Right ventricle myocardium inferior (tissue), 1 donor: ENCODE data around the gene TBC1D16. TPM values are rescaled to one million over a fixed set of nuclear protein-coding genes. Genes with fewer than 3 reads are reported as not detected.

Experiments used
- ATAC-seq: fragments of 200-7000 bp; cut with Tn5 transposase; one replicate; pipeline ENCODE4 v1.9.1; 2020; ENCODE audit warnings: mild to moderate bottlenecking, moderate library complexity
- DNase-seq: peaks from one replicate; pipeline ENCODE4 v3.0.0; 2021; ENCODE audit errors: missing footprints
- intact Hi-C: fragments of 100-400 bp; cut with DNase I; formaldehyde crosslinking; loops from one replicate; pipeline ENCODE4 v1.11.0; 2022
- long read RNA-seq: library from polyadenylated mRNA; unstranded; transcript quantifications from one replicate; pipeline ENCODE4 v2.0.0, GENCODE V29; 2021
- total RNA-seq: library from RNA; stranded (reverse); fragmentation: NEBNext Ultra II Directional; extraction: Animal tissue kit (Norgen Biotek cat#: 25700); gene quantifications from one replicate; pipeline ENCODE4 v1.2.1, GENCODE V29; 2021
- donor health status: DM: no; HTN: yes; CAD: no; lungs with severe emphysema.

Gene TBC1D16, protein sequence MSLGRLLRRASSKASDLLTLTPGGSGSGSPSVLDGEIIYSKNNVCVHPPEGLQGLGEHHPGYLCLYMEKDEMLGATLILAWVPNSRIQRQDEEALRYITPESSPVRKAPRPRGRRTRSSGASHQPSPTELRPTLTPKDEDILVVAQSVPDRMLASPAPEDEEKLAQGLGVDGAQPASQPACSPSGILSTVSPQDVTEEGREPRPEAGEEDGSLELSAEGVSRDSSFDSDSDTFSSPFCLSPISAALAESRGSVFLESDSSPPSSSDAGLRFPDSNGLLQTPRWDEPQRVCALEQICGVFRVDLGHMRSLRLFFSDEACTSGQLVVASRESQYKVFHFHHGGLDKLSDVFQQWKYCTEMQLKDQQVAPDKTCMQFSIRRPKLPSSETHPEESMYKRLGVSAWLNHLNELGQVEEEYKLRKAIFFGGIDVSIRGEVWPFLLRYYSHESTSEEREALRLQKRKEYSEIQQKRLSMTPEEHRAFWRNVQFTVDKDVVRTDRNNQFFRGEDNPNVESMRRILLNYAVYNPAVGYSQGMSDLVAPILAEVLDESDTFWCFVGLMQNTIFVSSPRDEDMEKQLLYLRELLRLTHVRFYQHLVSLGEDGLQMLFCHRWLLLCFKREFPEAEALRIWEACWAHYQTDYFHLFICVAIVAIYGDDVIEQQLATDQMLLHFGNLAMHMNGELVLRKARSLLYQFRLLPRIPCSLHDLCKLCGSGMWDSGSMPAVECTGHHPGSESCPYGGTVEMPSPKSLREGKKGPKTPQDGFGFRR
- 16.3 TPM for total RNA-seq
- long read RNA-seq, full-length matches to known transcripts: 2 of 9 reads
- long read RNA-seq, partial matches to known transcripts: 2 of 9 reads
- long read RNA-seq, other reads (novel, unspliced or antisense): 5 of 9 reads

DNA sequence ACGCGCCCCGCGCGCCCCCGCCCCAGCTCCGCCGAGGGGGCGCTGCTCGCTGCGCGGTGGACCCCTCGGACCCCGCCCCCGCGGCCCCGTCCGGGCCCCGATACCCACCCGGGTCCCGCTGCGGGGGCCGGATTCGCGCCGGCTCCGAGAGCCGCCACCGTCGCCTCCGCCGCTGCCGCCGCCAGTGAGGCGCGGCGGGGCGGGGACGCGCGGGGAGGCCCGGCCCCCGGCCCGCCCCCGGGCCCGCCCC, at the start of gene TBC1D16:
Gene TBC1D16, minus strand, starts transcription at position 186 of the 250 bp plus-strand sequence. CDS start 22,325 bp downstream, outside the sequence.
- ATAC-seq: no peak
- intact Hi-C loops: loop anchor here (2.0 kb wide), 1 partner anchor 27 kb away; no protein-coding TSS in a partner anchor
- no peak for DNase-seq

DNA sequence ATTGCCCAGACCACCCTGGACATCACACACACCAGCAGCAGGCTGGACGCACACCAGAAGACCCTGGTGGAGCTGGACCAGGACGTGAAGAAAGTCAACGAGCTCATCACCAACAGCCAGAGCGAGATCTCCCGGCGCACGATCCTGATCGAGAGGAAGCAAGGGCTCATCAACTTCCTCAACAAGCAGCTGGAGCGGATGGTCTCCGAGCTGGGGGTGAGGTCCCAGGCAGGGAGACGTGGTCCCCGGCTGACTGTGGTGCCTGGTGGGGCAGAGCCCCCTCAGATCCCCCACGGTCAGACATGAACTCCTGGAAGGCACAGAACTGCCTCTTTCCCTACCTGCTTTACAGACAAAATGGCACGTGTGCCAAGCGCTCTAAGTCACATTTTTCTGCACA, 49.1 kb upstream of the TBC1D16 start:
- intact Hi-C loops: loop anchor here (5.0 kb wide), 1 partner anchor 77 kb away; no protein-coding TSS in a partner anchor
- ATAC-seq (no peak), DNase-seq (no peak)

DNA sequence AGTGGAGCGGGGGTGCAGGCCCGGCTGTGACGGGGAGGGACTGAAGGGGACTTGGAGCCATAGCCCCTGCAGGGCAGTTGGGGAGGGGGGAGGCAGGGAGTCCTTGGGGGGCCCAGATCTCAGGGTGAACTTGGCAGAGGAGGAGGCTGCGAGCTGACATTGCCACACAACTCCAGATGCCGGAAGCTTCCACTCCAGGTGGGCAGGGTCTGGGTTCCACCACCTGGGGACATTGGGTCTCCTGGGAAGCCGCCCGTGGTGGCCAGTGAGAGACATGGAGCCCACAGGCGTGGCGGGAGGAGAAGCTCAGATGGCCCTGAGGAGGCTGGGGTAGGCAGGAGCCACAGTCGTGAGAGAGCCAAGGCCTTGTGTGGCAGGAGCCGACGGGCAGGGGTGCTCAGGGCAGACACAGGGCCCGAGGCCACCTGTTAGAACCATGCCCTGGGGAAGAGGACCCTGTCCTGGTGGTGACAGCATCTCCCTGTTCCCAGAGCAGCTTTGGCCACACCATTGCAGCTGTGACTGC, 47.5 kb upstream of the TBC1D16 start:
- intact Hi-C loops: loop anchor here (5.0 kb wide), 1 partner anchor 76 kb away; no protein-coding TSS in a partner anchor
- ATAC-seq (peak; percentile 21), DNase-seq (no peak)

DNA sequence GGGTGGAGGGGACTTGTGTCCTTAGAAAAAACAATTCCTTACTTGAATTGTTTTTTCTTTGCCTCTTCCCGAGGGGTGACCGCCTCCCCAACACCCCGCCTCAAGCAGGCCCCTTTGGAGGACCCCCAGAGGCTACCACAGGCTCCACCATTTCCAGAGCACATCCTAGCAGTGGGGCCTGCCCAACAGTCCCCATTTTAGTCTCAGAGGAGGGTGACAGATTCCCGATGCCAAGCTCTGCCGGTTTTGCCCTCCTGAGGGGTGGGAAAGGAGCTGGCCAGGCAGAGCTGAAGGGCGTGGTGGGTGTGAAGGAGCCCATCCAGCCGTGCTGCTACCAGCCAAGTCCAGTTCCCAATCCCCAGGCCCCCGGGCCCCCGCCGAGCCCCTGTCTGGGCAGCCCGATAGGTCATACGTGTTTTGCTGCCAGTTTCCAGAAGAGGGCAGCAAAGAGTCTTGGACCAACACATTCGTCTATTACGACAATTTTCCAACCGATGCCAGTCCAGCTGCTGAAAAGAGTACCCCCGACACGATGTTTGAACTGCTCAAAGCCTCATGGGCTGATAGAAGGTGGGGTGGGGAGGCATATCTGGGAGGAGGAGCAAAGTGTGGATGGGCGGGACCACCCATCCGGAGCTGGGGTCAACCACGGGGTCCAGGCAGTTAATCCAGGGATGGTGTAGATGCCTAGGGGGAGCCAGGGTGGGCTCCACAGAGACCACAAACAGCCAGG, 46.9 kb upstream of the TBC1D16 start:
- peak; percentile 42 for ATAC-seq
- DNase-seq: no peak
- intact Hi-C loops: loop anchor here (5.0 kb wide), 1 partner anchor 75 kb away; no protein-coding TSS in a partner anchor

DNA sequence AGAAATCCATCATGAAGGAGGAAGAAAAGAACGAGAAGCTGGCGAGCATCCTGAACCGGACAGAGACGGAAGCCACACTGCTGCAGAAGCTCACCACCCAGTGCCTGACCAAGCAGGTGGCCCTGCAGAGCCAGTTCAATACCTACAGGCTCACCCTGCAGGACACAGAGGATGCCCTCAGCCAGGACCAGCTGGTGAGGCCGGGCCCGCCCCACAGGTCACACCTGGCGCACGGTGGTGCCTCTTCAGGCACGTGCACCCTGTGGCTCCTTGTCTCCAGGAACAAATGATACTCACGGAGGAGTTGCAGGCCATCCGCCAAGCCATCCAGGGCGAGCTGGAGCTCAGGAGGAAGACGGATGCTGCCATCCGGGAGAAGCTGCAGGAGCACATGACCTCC, 45.9 kb upstream of the TBC1D16 start:
- intact Hi-C loops: loop anchor here (5.0 kb wide), 1 partner anchor 74 kb away; no protein-coding TSS in a partner anchor
- DNase-seq: no peak
- ATAC-seq: no peak

DNA sequence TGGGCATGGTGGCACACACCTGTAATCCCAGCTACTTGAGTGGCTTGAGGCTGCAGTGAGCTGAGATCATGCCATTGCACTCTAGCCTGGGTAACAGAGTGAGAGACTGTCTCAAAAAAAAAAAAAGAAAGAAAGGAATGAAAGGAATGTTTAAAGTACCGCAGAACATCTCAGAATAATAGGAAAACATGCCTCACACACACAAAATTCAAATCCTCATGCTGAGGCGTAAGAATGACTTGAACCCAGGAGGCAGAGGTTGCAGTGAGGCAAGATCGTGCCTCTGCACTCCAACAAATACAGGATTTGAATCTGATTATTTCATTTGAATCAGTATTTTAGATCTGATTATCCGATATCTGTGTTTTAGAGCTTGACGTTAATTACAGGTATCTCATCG, 44.4 kb upstream of the TBC1D16 start:
- intact Hi-C loops: loop anchor here (5.0 kb wide), 1 partner anchor 73 kb away; no protein-coding TSS in a partner anchor
- ATAC-seq: no peak
- no peak for DNase-seq

DNA sequence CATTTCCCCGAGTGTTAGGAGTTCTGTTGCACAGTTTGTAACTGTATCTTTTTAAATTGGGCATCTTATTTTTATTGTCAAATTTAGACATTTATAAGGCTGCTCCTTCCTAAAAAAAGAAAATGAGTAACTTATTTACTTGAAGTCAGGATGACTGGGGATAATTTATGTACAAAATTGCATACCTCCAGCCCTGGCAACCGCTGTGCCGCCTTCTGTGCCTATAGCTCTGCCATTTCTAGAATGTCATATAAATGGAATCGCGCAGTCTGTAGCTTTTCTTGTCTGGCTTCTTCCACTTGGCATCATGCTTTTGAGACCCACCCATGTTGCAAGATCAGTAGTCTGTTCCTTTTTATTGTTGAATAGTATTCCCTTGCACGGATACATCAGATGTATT, 36.7 kb upstream of the TBC1D16 start:
- DNase-seq (no peak), ATAC-seq (no peak)
- intact Hi-C loops: no loop called here

DNA sequence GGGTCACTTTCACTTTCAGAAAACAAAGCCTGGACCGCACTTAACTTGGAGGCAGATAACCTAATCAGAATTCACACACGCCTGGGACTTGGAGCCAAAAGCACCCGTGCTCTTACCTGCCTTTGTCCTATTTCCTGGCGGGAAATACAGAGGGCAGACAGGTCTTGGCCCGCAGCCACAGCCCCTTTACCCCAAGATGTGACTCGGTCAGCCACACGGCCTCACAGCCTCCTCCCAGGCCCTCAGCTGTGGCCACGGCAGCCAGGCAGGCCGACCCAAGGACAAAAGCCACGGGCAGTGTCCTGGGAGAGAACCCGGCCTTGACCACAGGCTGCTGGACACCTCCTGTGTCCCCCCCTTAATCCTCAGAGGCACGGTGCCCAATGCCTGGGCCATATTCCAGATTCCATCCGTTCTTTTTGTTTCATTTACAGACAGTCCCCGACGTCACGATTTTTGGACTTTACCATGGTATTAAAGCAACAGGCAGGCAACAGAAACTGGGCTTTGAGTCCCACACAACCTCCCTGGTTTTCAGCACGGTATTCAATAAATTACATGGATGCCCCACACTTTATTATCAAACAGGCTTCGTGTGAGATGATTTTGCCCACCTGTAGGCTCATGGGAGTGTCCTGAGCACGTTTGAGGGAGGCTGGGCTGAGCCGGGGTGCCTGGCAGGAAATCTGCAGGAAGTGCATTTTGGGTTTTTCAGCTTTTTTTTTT, 35.6 kb upstream of the TBC1D16 start:
- intact Hi-C loops: no loop called here
- DNase-seq (peak; percentile 71), ATAC-seq (peak; percentile 56)

DNA sequence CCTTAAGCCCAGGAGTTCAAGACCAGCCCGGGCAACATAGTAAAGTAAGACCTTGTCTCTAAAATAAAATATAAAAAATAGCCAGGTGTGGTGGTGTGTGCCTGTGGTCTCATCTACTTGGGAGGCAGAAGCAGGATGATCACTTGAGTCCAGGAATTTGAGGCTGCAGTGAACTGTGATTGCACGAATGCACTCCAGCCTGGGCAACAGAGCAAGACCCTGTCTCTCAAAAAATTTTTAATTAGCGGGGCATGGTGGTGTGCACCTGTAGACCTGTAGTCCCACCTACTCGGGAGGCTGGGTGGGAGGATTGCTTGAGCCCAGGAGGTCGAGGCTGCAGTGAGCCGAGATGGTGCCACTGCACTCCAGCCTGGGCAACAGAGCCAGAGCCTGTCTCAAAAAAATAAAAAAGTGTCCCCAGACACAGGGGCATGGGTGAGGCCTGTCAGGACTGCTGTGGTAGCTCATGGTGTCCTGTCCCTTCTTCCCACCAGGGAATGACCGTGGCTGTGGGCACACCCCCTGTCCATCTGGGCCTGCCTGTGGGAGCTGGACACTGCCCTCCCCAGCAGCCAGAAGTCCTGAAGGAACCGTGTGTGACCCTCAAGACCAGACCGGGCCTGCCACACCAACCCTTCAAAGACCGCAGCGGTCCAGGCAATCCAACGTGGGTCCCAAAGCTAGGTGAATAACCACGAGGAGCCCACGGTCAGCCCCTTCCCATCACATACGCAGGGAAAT, 34.9 kb upstream of the TBC1D16 start:
- intact Hi-C loops: no loop called here
- ATAC-seq (peak; percentile 37), DNase-seq (peak; percentile 59)

DNA sequence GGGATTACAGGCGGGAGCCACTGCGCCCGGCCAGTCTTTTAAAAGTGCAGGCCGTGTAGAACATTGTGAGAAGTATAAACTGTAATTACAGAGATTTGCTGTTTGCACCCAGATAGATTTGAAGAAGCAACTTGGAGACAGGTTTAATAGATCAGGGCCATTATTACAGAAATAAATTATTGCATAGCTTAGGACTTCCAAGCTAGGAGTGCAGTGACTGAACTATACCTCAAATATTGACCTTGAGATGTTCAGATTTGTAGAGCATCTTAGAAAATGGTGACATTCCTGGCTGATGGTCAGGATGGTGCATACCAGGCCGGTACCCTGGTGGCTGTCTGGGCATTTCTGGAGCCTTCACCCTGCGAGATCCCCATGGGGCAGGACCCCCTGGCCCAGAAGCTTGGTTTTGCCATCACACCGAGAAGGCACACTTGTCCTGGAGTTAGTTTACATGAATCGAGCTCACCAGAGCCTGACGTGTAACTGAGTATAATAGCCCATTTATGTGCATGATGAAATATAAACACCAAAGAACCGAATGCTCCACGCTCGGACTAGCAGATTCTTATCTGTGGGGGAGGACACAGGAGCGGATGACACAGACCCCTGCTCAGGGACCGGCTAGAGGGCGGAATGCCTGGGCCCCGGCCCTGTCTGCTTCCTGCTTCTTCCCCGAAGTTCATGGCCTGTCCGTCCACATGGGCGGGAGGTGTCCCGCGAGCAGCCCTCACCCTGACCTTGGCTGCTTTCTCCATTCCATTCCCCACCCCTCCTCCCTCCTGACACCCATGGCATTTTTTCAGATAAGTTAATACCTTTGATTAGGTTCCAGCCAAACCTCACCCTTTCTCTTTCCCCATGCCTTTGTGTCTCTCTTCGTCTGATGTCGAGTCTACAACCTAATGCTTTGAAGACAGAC, 32.9 kb upstream of the TBC1D16 start:
- ATAC-seq (peak; percentile 26), DNase-seq (peak; percentile 66)
- intact Hi-C loops: no loop called here

DNA sequence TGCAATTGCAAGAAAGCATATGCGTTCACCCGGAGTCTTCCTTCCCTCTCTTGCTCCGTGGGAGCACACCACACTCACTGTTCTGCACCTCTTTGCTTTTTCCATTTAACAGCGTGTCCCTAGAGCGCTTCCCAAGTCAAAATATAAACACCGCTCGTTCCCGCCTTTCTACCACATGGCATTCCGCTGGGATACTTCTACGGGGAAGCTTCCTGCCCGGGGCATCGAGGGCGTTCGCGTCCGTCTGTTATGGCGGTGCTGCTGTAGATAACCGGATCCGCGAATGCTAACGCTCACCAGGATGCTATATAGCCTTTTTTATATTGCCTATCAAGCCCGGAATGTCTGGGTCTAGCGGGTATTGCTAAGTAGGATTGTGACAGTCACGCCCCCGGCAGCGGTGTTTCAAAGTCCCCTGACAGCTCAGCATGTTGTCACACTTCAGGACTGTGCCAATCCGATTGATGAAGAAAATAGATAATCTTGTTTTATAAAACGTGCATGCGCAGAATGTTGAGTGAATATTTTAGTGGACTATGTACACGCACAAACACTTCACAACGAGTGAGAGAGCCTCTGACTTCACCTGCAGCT, 31.8 kb upstream of the TBC1D16 start:
- DNase-seq (peak; percentile 28), ATAC-seq (no peak)
- intact Hi-C loops: no loop called here

DNA sequence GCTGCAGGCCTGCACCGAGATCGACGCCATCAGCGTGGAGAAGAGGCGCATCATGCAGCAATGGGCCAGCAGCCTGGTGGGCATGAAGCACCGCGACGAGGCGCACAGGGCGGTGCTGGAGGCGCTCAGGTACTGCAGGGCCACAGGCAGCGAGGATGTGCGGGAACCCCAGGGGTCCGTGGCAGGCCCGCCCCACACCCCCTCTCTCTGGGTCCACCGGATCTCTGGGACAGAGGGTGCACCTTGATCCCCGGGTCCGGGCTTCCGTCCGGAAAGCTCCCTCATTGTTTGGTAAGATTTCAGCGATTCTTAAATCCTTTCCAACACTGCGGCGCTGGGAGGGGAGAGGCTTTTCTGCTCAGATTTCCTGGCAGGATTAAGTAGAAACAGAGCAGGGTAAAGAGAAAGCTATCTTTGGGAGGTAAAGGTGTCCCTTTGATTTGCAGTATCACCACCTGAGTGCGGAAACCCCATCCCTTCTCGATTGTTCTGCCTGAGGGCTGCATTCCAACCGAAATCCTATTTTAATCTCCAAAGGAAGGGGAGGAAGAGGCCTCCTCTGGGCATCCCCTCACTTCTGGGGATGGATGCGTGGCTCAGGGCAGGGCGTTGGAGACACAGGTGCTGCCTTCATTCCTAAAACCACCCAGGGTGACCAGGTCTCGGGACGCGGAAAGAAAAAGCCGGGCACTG, 30.0 kb upstream of the TBC1D16 start:
- intact Hi-C loops: no loop called here
- no peak for ATAC-seq
- DNase-seq: no peak

DNA sequence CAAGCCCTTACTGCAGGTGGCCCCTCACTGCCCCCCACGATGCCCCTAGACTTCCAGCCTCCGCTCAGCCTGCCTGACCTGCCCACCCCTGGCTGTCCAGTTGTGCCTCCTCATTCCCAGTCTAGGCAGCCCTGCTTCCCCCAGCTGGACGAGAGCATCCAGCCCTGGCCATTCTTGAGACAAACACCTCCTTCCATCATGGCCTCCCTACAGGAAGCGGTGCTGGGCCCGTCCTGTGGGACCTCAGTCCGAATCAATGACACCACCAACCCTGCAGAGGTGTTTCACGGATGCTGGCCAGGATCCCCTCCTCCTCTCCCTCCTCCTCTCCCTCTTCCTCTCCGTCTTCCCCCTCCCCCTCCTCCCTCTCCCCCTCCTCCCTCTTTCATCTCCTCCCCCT, 29.0 kb upstream of the TBC1D16 start:
- DNase-seq (no peak), ATAC-seq (no peak)
- intact Hi-C loops: no loop called here

DNA sequence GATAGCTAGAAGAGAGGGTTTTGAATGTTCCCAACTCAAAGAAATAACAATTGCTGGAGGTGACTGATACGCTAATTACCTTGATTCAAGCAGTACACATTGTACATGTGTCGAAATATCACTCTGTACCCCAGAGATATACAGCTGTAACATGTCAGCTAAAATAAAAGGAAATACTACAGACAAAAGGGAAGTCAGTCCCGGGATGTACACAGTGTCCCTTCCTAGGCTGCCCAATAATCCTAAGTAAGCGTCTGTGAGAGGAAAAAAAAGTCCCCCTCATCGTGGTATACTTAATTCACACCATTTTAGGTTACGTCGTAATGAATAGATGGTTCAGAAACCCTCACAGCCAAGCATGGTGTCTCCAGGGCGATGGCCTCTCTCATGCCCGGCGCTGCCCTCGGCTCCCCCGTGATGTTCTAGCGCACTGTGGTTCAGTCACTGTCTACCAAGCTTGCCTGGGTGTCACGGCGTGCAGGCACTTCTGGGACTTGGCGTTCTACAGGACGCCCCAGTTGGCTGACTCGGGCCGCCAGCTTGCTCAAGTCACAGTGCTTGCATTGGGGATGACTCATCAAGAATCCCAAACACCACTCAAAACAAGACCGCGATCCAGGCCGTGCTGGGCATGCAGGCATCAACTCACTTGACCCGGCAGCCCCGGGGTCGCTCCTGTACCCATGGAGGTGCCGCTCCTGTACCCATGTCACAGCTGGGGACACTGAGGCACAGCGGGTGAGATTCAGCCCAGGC, 28.3 kb upstream of the TBC1D16 start:
- intact Hi-C loops: no loop called here
- DNase-seq (peak; percentile 81), ATAC-seq (peak; percentile 45)

DNA sequence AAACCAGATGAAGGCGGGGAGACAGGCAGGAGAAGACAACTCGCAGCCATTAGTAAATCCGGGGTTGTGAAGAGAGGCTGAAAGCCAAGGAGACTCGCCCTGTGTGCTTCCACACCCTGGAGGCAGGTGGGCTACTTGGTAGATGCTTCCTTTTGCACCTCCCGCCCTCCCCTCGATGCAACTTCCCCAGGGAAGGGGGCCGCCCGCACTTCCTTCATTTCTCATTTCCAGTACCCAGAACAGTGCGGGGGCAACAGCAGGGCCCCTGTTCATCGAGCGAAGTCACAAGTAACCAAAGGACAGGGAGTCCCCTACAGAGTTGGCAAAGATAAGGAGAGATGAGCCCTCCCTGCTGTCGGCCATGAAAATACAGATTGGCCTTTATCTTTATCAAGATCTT, 25.7 kb upstream of the TBC1D16 start:
- ATAC-seq (no peak), DNase-seq (no peak)
- intact Hi-C loops: no loop called here
